ENCODE results near the gene DYRK1A. TPM values are rescaled to one million over a fixed set of nuclear protein-coding genes. Genes with fewer than 3 reads are reported as not detected.

The DYRK1A gene
- total and polyA plus RNA-seq, 10 of the 15 experiments (the other 5 are each of a cell fraction or from before 2014, with no cell fraction given), result 2.4 to 68.6 (median 30.7) TPM

- no TSS peak for BruUV-seq (replicated peaks)
- FAIRE-seq (no peak), DNase-seq (ENCODE audit: low read depth, low spot score) (no peak), ATAC-seq (no peak)
- no peak overlapping the region for H3K27ac ChIP-seq (ENCODE audit: control insufficient read depth, insufficient read depth)
- ChIA-PET POLR2A (interaction anchor here (0.7 to 0.8 kb wide), 4 partner anchors 11 to 181 kb away, joined by 3 to 6 read pairs (median 4); no protein-coding TSS in a partner anchor), CTCF (interaction anchor here (0.6 to 1.6 kb wide), 2 partner anchors 71 to 107 kb away, joined by 3 to 4 read pairs; no protein-coding TSS in a partner anchor), RAD21 (ENCODE audit: unreplicated experiment) (interaction anchor here (0.8 kb wide), 1 partner anchor 10 kb away, joined by 3 read pairs; no protein-coding TSS in a partner anchor), SMC1A (ENCODE audit: uncharacterized antibody, unreplicated experiment) (interaction anchor here (0.6 to 1.0 kb wide), 3 partner anchors 10 to 1950 kb away, joined by 3 to 4 read pairs (median 3); no protein-coding TSS in a partner anchor)
- H3K9ac ChIP-seq (ENCODE audit: control insufficient read depth, insufficient read depth, low read length), result no peak overlapping the region
- H2AFZ ChIP-seq (ENCODE audit: control insufficient read depth, low read depth, low read length), result no peak overlapping the region
- in situ Hi-C loops (cut with MboI) (no loop called here), intact Hi-C loops (cut with micrococcal nuclease; ENCODE audit: unreplicated experiment) (no loop called here)
- H3K4me1 ChIP-seq (ENCODE audit: control insufficient read depth, insufficient read depth, low read length), result peaks cover 17% of the 10 kb centered on the region
- WGBS (ENCODE audit: insufficient coverage, insufficient replicate concordance, low lambda C conversion rate, missing lambda C conversion rate), result 86% methylated on average over 14 of the region's 14 CpGs
- H3K9me3 ChIP-seq (replicated peaks; ENCODE audit: control insufficient read depth, insufficient read depth, low read length), result no peaks in the 10 kb centered on the region; the same call in 2 of the 3 replicates
- peaks cover 6% of the 10 kb centered on the region; the same call in 1 of the 2 replicates for H3K79me2 ChIP-seq (ENCODE audit: control insufficient read depth, insufficient read depth, low read length)
- no peak for TF ChIP-seq TBL1XR1 (IDR thresholded peaks at IDR 0.05; ENCODE audit: low read depth, low read length)
- TF ChIP-seq SREBF2 (IDR thresholded peaks at IDR 0.05; ENCODE audit: low read length), result no peak
- TF ChIP-seq MTA3 (IDR thresholded peaks at IDR 0.05; ENCODE audit: borderline replicate concordance, low read length), result no peak
- TF ChIP-seq TARDBP (IDR thresholded peaks at IDR 0.05; ENCODE audit: borderline replicate concordance), result no peak
- TF ChIP-seq NBN (IDR thresholded peaks at IDR 0.05), result no peak
- TF ChIP-seq, protein P1, sequence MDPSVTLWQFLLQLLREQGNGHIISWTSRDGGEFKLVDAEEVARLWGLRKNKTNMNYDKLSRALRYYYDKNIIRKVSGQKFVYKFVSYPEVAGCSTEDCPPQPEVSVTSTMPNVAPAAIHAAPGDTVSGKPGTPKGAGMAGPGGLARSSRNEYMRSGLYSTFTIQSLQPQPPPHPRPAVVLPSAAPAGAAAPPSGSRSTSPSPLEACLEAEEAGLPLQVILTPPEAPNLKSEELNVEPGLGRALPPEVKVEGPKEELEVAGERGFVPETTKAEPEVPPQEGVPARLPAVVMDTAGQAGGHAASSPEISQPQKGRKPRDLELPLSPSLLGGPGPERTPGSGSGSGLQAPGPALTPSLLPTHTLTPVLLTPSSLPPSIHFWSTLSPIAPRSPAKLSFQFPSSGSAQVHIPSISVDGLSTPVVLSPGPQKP (IDR thresholded peaks at IDR 0.05; ENCODE audit: low read depth, low read length), result no peak
- no peak for TF ChIP-seq ZNF207 (IDR thresholded peaks at IDR 0.05; ENCODE audit: borderline replicate concordance)
- no peak for TF ChIP-seq MYC (IDR thresholded peaks at IDR 0.05; ENCODE audit: insufficient read depth, insufficient read length, insufficient replicate concordance, low read length, severe bottlenecking)
- TF ChIP-seq, protein P2, sequence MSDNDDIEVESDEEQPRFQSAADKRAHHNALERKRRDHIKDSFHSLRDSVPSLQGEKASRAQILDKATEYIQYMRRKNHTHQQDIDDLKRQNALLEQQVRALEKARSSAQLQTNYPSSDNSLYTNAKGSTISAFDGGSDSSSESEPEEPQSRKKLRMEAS (IDR thresholded peaks at IDR 0.05; ENCODE audit: low read depth, low read length), result no peak
- TF ChIP-seq BACH1 (IDR thresholded peaks at IDR 0.05; ENCODE audit: borderline replicate concordance), result no peak
- TF ChIP-seq ZNF217 (IDR thresholded peaks at IDR 0.05), result no peak
- no peaks in the 10 kb centered on the region for H3K36me3 ChIP-seq (ENCODE audit: control insufficient read depth in 2 of 2, insufficient read depth in 2 of 2, low read length in 1 of 2)
- H3K4me2 ChIP-seq (ENCODE audit: control insufficient read depth, insufficient read depth), result no peak overlapping the region
- no peak overlapping the region for H3K4me3 ChIP-seq
- no peaks in the 10 kb centered on the region for H3K27me3 ChIP-seq (replicated peaks in 1 of 2; ENCODE audit: control insufficient read depth in 2 of 2, insufficient read depth in 2 of 2, low read length in 1 of 2)
- H4K20me1 ChIP-seq (ENCODE audit: control insufficient read depth, insufficient read depth), result no peaks in the 10 kb centered on the region
These were observed 200.4 kb downstream of the DYRK1A start for GRCh38 chr21:37566790-37567615.

Measured in GM12878 (cell line).